GM18868 (cell line): ENCODE measurements around the gene PHF13.
"Not testable (repeated sequence)": the region's sequence is repeated elsewhere in the genome, so short reads cannot be mapped to it uniquely, and the experiment has no call there.

Experiments used
- ATAC-seq: cut with Tn5 transposase; IDR thresholded peaks from one replicate; pipeline ENCODE4 v1.9.1; 2021; ENCODE audit warnings: mild to moderate bottlenecking, moderate library complexity; ENCODE audit not compliant: unreplicated experiment

Gene PHF13

DNA sequence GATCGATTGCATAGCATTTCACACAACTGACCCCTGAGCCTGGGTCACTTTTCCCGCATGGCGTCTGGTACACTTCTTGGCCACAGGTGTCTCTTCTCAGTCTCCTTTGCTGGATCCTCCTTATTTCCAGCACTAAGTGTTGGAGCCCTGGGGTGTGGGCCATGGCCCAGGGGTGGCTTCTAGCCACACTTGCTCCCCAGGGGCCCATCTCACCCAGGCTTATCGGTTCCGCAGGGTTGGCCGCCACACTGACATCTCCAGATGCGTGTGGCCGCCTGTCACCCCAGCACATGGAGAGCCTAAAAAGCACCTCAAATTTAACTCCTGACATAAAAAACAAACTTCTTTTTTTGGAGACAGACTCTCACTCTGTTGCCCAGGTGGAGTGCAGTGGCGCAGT, 13.5 kb downstream of the PHF13 start:
- ATAC-seq = no peak

DNA sequence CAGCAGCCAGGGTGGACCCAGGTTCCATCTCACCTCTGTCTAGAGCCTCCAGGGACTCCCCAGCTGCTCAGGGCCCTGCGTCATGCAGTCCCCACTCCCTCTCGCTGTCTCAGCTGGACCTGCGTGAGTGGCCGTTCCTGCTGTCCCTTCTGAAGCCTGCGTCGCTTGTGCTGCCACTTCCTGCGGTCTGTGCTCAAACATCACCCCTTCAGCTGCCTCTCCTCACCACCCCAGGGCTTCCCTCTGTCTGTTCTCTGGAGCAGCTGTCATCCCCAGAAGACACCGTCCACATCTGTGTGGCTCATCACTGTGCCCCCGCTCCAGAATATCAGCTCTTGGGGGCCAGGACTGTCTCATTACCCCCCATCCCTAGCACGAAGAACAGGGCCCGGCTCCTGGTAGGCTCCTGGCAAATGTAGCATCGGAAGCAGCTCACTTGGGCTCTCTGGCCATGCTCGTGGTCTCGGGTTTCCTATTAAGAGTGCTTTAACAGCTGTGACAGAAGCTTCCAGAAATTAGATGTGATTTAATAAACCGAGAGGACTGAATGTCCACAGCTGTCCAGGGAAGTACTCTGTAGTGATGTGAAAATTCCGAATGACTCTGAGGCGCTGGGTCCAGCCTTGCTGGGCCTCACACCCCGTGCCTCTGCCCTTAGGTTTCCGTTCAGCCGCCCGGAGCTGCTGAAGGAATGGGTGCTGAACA, 14.5 kb downstream of the PHF13 start:
- no peak for ATAC-seq

DNA sequence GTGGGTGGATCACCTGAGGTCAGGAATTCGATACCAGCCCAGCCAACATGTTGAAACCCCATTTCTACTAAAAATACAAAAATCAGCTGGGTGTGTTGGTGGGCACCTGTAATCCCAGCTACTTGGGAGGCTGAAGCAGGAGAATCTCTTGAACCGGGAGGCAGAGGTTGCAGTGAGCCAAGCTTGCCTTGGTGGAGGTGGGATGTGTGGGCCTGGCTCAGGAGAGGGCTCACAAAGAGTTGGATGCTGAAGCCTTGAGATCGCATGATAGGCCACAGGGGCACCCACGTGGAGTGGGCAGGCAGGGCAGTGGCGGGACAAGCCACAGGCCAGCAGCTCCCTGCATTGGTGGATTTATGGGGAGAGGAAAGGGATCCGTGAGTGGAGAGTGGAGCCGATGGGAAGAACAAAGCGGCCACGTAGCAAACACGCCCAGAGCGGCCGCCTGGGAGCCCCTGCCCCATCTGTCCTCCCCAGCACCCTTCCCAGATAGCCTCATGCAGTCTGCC, 15.5 kb downstream of the PHF13 start:
- ATAC-seq = no peak

DNA sequence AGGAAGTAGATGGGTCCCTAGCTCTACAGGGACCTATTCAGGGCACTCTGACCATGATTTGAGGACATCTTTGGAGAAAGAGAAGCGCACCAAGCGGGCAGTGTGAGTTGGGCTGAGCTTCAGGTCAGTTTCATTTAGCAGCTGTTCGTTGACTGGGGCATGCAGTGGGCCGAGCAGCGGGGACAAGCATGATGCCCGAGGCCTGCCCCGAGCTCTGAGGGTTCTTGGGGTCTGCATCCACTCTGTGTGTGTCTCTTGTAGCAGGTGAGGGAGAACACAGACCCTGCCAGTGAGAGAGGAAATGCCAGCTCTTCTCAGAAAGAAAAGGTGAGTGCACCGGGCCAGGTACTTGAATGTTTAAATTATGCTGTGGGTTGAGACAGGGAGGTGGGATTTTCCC, 16.5 kb downstream of the PHF13 start:
- no peak for ATAC-seq

DNA sequence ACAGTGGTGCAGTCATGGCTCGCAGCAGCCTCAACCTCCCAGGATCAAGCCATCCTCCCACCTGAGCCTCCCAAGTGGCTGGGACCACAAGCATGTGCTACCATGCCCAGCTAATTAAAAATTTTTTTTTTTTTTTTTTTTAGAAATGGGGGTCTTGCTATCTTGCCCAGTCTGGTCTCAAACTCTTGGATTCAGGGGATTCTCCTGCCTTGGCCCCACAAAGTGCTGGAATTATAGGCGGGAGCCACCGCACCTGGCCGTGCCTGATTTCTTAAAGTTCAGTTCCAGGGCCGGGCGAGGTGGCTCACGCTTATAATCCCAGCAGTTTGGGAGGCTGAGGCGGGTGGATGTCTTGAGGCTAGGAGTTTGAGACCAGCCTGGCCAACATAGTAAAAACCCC, 17.5 kb downstream of the PHF13 start:
- ATAC-seq = no peak

DNA sequence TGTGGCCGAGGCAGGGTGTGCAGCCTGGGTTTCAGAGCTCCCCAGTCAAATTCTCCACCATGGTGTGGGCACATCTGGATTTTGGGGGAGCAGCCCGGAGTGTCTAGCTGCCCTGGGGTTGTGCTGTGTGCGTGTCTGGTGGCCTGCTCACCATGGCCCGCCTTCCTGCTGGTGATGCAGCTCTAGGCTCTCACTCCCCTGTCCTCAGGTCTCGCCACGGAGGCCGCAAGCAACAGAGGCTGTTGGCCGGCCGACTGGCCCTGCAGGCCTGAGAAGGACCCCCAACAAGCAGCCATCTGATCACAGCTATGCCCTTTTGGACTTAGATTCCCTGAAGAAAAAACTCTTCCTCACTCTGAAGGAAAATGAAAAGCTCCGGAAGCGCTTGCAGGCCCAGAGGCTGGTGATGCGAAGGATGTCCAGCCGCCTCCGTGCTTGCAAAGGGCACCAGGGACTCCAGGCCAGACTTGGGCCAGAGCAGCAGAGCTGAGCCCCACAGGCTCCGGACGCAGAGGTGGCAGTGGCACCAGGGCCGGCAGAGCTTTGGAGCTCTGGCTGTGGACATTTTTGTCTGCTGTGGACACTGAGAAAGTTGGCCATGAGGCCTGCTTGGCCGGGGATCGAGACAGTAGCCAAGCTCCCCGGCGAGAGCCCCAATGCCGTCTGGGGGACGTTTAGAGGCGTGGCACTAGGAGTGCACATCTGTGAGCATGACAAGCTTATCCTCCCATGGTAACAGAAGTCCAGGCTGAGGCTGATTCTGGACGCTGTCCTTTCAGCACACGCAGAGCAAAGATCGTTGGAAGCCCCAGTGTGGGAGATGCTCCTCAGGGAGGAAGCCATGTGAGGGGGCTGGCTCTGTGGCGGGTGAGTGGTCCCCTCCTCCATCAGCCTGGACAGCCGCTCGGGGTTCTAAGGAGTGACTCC, 19.3 kb downstream of the PHF13 start:
- no peak for ATAC-seq

DNA sequence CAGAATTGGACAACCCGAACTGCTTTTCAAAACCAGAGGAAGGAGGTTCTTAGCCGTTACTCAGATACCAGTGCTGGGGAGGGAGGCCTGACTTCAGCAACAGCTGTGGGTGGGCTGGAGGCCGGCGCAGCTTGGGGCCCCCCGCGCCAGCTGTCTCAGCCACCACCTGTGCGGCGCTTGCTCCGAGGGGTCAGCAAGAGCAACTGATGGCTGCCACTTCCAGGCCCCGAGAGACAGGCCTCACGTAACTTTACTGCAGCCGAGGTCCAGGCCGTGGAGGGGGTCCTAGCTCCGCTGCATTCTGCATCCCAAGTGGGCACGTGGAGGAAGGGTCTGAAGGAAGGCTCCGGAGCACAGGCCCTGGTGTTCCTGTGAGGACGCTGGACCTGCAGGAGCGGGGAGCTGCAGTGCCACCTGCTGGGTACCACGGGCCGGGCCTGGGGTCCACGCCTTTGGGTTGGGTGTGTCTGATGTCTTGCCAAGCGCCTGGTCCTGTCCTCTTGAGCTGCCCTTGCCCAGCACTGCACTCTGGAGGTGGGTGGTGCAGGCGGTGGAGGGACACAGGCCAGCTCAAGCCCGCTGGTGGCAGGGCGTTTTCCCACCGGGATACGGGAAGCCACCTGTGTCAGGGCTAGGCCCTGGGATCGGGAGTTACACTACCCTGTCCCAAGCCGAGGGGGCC, 21.0 kb downstream of the PHF13 start:
- no peak for ATAC-seq

DNA sequence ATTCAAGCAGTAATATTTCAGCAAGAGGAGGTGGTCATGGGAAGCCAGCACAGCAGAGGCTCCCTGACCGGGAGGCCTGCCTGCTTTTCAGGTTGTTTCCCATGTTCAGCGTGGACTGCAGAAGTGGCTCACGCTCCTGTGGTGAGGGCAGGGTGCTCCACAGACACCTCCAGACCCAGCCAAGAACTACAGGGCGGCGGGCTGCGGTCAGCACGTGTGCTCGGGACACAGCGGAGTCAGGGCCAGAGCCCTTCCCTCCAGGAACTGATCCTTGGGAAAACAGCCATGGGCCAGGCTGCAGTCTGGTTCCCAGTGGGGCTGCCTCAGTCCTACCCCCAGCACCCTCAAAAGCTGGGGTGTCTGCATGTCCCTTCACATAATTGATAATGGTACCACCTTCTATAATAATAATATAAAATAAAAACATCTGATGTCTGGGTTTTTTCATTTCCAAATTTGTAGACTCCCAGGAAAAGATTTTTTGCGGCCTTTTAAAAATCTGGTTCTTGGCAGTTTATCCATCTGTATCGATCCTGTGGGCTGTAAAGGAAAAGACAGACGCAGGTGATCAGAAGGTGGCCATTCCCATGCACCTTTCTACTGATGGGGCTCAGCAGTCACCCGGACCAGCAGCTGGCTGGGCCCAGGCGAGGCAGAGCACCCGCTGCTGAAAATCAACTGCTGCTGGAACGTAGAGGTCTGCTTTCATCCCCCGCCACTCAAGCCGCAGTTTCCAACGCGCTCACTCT, 21.8 kb downstream of the PHF13 start:
- ATAC-seq = no peak

DNA sequence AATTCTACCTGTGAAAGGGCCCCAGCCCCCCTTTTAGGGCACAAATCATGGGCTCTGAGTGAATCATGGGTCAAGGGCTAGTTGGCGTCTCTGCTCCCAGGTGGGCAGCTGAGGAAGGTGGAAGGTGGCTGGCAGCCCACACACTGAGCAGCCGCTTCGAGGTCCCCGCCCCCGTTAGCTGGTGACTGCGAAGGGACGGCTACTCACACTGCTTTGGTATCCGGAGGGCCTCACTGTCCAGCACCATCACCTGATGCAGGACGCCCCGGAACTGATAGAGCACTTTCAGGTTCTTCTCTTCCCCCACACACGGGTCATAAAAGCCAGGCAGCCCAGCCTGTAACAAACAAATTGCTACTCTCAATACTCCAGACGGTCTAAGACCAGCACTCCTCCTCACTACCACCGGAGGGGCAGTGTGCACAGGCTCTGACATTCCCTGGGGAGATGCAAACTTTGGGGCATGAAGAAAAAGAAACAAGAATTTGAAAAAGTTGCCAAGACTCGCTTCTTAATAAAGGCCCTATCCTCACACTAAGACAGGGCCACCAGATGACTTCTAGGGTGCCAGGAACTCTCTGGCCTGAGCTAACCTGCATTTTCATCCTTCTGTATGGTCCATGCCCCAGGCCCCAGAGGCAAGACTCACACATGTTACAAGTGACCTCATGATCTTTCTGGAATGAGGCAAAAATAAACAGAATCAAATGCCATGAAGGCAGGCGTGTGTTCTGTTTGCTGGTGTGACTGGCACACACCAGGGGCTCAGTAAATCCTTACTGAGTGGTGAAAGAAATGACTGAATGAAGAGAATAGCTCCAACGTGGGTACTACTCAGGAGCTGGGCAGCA, 22.6 kb downstream of the PHF13 start:
- no peak for ATAC-seq

DNA sequence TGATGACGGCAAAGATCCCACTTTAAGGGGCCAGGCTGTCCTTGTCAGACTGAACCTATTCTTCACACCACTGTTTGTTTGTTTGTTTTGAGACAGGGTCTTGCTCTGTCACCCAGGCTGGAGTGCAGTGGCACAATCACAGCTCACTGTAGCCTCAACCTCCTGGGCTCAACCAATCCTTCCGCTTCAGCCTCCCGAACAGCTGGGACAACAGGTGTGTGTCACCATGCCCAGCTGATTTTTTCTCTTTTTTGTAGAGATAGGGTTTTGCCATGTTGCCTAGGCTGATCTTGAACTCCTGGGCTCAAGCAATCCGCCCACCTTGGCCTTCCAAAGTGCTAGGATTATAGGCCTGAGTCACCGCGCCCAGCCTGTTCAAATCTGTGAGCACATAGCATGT, 23.2 kb downstream of the PHF13 start:
- ATAC-seq = not testable (repeated sequence)

DNA sequence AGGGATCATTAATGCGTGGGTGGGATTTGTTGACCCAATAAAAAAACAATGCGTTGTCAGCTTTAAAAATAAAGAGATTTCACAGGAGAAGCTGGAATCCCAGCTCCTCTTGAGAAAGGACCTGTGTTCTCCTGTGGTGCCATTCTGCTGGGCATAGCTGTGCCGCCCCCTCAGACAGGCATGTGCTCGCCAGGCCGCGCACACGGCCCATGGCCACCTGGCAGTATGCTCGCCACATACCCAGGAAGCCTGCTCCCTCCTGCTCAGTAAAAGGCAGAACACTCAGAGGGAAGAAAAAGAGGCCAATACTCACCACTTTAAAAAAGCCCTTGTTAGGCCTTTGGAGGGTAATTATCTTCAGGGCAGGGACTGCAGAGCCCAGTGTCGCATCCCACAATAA, 24.2 kb downstream of the PHF13 start:
- ATAC-seq = no peak

DNA sequence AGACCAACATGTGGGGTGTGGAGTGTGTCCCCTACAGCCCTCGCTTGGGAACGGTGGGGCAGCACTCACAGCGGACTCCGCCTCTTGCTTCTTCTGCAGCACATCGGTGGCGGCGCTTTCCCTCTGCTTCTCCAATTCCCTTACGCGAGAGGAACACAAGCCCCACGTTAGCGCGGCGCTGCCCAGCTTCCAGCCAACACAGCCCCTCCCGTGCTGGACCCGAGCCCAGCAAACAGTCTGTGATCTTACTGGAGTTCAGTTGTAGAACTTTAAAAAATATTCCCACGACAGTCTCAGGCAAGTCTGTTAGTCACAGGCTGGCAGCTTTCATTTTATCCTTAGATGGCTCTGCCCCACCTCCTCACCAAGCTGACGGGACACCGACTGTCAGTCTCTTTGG, 24.7 kb downstream of the PHF13 start:
- ATAC-seq = no peak

DNA sequence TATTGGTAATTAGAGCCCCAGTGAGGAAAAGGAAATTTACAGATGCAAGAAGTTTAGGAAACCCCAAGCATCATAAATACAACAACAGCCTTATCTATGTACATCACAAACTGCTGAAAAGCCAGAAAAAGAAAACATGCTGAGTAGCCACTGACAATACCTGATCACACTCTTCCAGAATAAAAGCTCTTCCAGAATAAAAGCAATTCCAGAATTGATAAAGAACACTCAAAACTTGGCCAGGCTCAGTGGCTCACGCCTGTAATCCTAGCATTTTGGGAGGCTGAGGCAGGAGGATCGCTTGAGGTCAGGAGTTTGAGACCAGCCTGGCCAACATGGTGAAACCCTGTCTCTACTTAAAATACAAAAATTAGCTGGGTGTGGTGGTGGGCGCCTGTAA, 27.3 kb downstream of the PHF13 start:
- not testable (repeated sequence) for ATAC-seq

DNA sequence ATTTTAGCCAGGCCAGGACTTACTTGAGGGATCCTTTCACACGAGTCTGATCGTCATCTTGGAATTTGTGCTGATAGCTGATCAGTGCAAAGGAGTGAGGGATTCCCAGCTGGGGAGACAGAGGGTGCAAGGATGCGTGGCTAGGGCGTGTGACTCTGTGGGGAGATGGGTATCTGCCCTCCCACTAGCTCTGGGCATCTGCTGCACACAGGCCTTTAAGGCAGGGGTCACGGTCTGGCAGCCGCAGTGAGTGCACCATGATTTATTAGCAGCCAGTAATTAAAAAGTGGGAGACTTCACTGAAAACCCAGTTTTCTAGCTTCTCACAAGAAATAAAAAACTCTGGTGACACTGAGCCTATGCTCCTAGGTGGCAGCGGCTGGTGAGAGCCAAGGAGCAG, 31.5 kb downstream of the PHF13 start:
- ATAC-seq = no peak

DNA sequence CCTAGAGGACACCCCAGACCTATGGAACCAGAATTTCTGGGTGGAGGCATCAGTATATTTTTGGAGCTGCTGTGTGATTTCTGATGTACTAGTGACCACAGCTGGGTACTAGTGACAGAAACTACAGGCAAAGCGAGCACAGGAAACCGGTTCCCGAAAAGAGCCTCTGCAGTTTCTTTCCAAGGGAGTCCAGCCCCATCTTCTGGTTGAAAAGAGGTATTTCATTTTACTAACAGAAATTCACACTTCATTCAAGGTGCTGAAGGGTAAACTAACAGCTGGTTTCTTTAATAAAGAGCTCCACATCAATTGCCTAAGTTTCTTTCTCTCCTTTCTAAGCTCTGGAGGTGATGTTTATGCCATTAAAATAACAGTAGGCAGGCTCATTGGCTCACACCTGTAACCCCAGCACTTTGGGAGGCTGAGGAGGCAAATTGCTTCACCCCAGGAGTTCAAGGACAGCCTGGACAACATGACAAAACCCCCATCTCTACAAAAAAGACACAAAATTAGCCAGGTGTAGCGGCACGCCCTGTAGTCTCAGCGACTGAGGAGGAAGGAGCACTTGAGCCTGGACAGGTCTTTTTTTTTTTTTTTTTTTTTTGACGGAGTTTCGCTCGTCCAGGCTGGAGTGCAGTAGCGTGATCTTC, 33.1 kb downstream of the PHF13 start:
- no peak for ATAC-seq

DNA sequence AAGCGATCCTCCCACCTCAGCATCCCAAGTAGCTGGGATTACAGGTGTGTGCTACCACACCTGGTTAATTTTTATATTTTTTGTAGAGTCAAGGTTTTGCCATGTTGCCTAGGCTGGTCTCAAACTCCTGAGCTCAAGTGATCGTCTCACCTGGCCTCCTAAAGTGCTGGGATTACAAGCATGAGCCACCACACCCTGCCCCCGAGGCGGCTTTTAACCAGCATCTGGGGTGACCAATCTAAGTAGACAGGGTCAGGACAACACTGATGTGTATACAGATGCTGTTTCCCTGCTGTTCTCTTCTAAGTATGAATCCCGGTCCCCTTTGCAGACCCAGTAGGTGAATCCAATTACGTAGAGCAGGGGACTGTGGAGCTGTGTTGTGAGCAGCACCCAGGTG, 35.0 kb downstream of the PHF13 start:
- no peak for ATAC-seq

DNA sequence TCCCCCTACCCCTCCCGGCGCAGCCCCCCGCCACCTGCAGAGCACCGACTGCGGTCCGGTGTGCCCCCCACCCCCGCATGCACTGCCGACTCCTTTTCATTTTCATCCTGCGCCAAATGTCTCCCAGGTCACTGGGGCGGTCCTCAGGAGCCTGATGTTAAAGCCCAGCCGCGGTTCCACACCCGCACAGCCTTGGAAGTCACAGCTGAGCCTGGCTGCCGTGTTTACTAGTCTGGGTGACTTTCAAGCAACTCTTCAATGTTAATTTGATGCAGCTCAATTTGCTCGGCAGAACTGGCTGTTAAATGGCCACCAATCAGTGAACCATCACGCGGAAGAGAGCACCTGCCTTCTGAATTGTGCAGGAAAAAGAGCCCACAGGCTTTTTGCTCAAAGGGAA, 38.4 kb downstream of the PHF13 start:
- ATAC-seq = no peak

DNA sequence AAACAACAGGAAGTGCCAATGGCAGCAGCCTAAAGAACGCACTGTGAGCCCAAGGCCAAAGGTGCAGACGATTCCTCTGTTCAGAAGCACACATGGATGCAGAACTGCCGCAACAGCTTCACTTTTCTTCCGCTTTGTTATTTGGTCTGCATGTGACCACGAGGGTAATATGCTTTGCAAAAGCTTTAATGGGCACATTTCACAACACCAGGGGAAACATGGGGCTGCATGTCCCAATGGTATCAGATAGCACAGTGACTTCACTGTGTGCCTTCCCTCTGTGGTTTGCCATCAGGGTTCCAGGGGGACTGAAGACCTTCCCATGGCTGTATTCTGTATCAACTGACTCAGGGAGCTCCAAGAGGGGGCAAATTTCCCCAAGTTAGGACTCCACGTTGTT, 39.5 kb downstream of the PHF13 start:
- no peak for ATAC-seq
